Panc1 (cell line): ENCODE measurements around the gene LARP4B. TPM values are rescaled to one million over a fixed set of nuclear protein-coding genes. Genes with fewer than 3 reads are reported as not detected.

Source experiments
- ATAC-seq: fragments of 200-7000 bp; cut with Tn5 transposase; 2 replicates; pipeline ENCODE4 v1.9.1; 2020; ENCODE audit warnings: mild to moderate bottlenecking, moderate library complexity
- BruUV-seq: library from RNA; stranded (reverse); fragments of 400-500 nt; replicated peaks from 2 replicates; lab custom pipeline; 2021; lab: Mats Ljungman, UMichigan
- CTCF ChIA-PET: fragments of 300-600 bp; sonication (Branson Sonifier 250); formaldehyde crosslinking; loops from one replicate; lab custom pipeline; 2022; ENCODE audit warnings: antibody characterized with exemption; lab: Charles Lee
- POLR2A ChIA-PET: fragments of 300-600 bp; sonication (Branson Sonifier 250); formaldehyde crosslinking; loops from one replicate; lab custom pipeline; 2022; ENCODE audit warnings: antibody characterized with exemption; lab: Charles Lee
- DNase-seq: peaks from one replicate; pipeline ENCODE4 v3.0.0-alpha.2; 2010; ENCODE audit warnings: low read depth, low spot score
- H3K27ac ChIP-seq: 2 replicates; pipeline ENCODE4 v1.5.1; 2011; ENCODE audit warnings: mild to moderate bottlenecking, low read length, inconsistent platforms
- H3K27me3 ChIP-seq: fragments of 200-500 bp; sonication (Bioruptor generic); 2 replicates; pipeline ENCODE4 v1.6.0; 2014; ENCODE audit warnings: low read length, inconsistent platforms; ENCODE audit not compliant: control insufficient read depth, insufficient read depth
- H3K36me3 ChIP-seq: fragments of 200-500 bp; sonication (Bioruptor generic); 2 replicates; pipeline ENCODE4 v1.5.1; 2014; ENCODE audit warnings: inconsistent platforms, mild to moderate bottlenecking, low read length, moderate library complexity; ENCODE audit not compliant: control insufficient read depth, insufficient read depth
- H3K4me1 ChIP-seq: 2 replicates; pipeline ENCODE4 v1.5.1; 2011; ENCODE audit warnings: inconsistent platforms, mild to moderate bottlenecking, low read length, moderate library complexity; ENCODE audit not compliant: control insufficient read depth, insufficient read depth
- H3K4me3 ChIP-seq, 2 experiments: 2 replicates each; pipeline ENCODE4 v1.5.1; 2011 to 2012; ENCODE audit warnings: low read depth in 2 of 2, low read length in 2 of 2, mild to moderate bottlenecking in 2 of 2, inconsistent platforms in 1 of 2, moderate library complexity in 1 of 2
- H3K9me3 ChIP-seq: fragments of 200-500 bp; sonication (Bioruptor generic); 2 replicates; pipeline ENCODE4 v1.5.1; 2014; ENCODE audit warnings: low read depth, mild to moderate bottlenecking, inconsistent platforms, low read length, moderate library complexity; ENCODE audit not compliant: control insufficient read depth, insufficient read depth
- CTCF ChIP-seq: fragments of 450-650 bp; IDR thresholded peaks from 2 replicates; pipeline ENCODE4 v1.5.1; 2017; ENCODE audit warnings: mild to moderate bottlenecking
- POLR2AphosphoS5 ChIP-seq: IDR thresholded peaks from 2 replicates; pipeline ENCODE4 v1.6.1; 2012; ENCODE audit warnings: mild to moderate bottlenecking, low read depth, low read length, moderate library complexity
- REST ChIP-seq, 2 experiments: IDR thresholded peaks; 2 replicates each; pipeline ENCODE4 v1.6.1; 2011 to 2012; ENCODE audit warnings: low read depth in 2 of 2, control low read depth in 1 of 2, low read length in 1 of 2, mild to moderate bottlenecking in 1 of 2, moderate library complexity in 1 of 2; ENCODE audit not compliant: insufficient read depth in 1 of 2
- SIN3A ChIP-seq: IDR thresholded peaks from 2 replicates; pipeline ENCODE4 v1.6.1; 2012; ENCODE audit warnings: low read depth, mild to moderate bottlenecking, low read length, moderate library complexity, borderline replicate concordance; ENCODE audit not compliant: insufficient read depth
- TCF7L2 ChIP-seq: IDR thresholded peaks from 2 replicates; pipeline ENCODE4 v1.6.1; 2011; ENCODE audit warnings: mild to moderate bottlenecking, low read depth, low read length, inconsistent platforms
- in situ Hi-C: cut with HindIII; loops from 2 replicates; pipeline ENCODE4 v1.10.0; 2016; ENCODE audit warnings: low sequenced_read_pairs, low pct_unique_long_range_greater_than_20kb
- intact Hi-C: fragments of 100-400 bp; cut with micrococcal nuclease; formaldehyde crosslinking; loops from one replicate; pipeline ENCODE4 v1.10.0; 2022; ENCODE audit not compliant: unreplicated experiment
- total RNA-seq: library from RNA; stranded (reverse); gene quantifications from one replicate; pipeline ENCODE4 v1.2.1, GENCODE V29; 2021; ENCODE audit not compliant: unreplicated experiment

LARP4B gene
- total RNA-seq, 1 experiment from 2014 or later, result 87.0 TPM

- in situ Hi-C loops (no loop called here), intact Hi-C loops (no loop called here)
- no peaks in the 10 kb centered on the region for H3K4me1 ChIP-seq
- DNase-seq (no peak), ATAC-seq (no peak)
- POLR2A ChIA-PET, result no interaction called here
- TF ChIP-seq SIN3A (no peak), TCF7L2 (no peak), REST (IDR thresholded peaks at IDR 0.05; ENCODE audit: insufficient read depth in 1 of 2, low read depth in 2 of 2, low read length in 1 of 2) (no peak), POLR2AphosphoS5 (no peak), CTCF (no peak)
- no TSS peak for BruUV-seq
- H3K27me3 ChIP-seq, result no peaks in the 10 kb centered on the region
- H3K4me3 ChIP-seq, result no peak overlapping the region
- no peaks in the 10 kb centered on the region for H3K9me3 ChIP-seq
- CTCF ChIA-PET, result no interaction called here
- H3K27ac ChIP-seq, result no peak overlapping the region
- H3K36me3 ChIP-seq, result peaks cover 12% of the 10 kb centered on the region
Measured at GRCh38 chr10:843703-844102, 87.8 kb downstream of the LARP4B start.

- H3K27me3 ChIP-seq, result no peaks in the 10 kb centered on the region
- H3K4me1 ChIP-seq, result no peaks in the 10 kb centered on the region
- in situ Hi-C loops (no loop called here), intact Hi-C loops (no loop called here)
- peaks cover 12% of the 10 kb centered on the region for H3K36me3 ChIP-seq
- BruUV-seq, result no TSS peak
- ChIA-PET CTCF (no interaction called here), POLR2A (no interaction called here)
- ATAC-seq (no peak), DNase-seq (no peak)
- TF ChIP-seq REST (IDR thresholded peaks at IDR 0.05; ENCODE audit: insufficient read depth in 1 of 2, low read depth in 2 of 2, low read length in 1 of 2) (no peak), SIN3A (no peak), CTCF (no peak), POLR2AphosphoS5 (no peak), TCF7L2 (no peak)
- no peak overlapping the region for H3K27ac ChIP-seq
- H3K4me3 ChIP-seq, result no peak overlapping the region
- H3K9me3 ChIP-seq, result no peaks in the 10 kb centered on the region
Measured at GRCh38 chr10:842795-843194, 88.7 kb downstream of the LARP4B start.
